ENCODE data around the gene JMJD7. TPM values are rescaled to one million over a fixed set of nuclear protein-coding genes. Genes with fewer than 3 reads are reported as not detected.

The JMJD7 gene
- total RNA-seq, 2 experiments from 2014 or later: 3.0 to 14.1 TPM

GRCh38 chr15:41782371-41783282 is 45.3 kb upstream of the JMJD7 start:
- Histone ChIP-seq H3K9me3 (ENCODE audit: low read length) (no peaks in the 10 kb centered on the region), H3K4me3 (ENCODE audit: low read depth, low read length, poor library complexity, severe bottlenecking) (peak overlapping the region; percentile 35), H2AFZ (ENCODE audit: low read length) (peak overlapping the region; percentile 31; the same call in 1 of the 2 replicates), H3K79me2 (ENCODE audit: insufficient read depth, low read depth, low read length) (0 out of 2 replicates have a peak, but pooled peaks cover 7% of the 10 kb centered on the region), H3K9me2 (ENCODE audit: insufficient read depth, low read length) (no peaks in the 10 kb centered on the region), H3K27ac (ENCODE audit: low read depth, low read length, poor library complexity, severe bottlenecking) (peak overlapping the region; percentile 70), H3K4me1 (ENCODE audit: insufficient read depth, low read length, poor library complexity, severe bottlenecking) (peaks cover 56% of the 10 kb centered on the region), H3K36me3 (ENCODE audit: insufficient read depth, low read length) (peaks cover 4% of the 10 kb centered on the region; the same call in 1 of the 2 replicates), H4K20me1 (ENCODE audit: insufficient read depth, low read length) (no peaks in the 10 kb centered on the region), H3K4me2 (ENCODE audit: low read length) (peak overlapping the region; percentile 65)
- POLR2A ChIA-PET: interaction anchor here (0.5 to 2.8 kb wide), 5 partner anchors 9 to 85 kb away, joined by 3 to 21 read pairs (median 7); partner anchors contain the start of gene MAPKBP1
- CTCF ChIA-PET (ENCODE audit: unreplicated experiment): interaction anchor here (1.7 kb wide), 1 partner anchor 9 kb away, joined by 6 read pairs; the partner anchor contains the start of gene MAPKBP1
- peak; percentile 89 for DNase-seq (ENCODE audit: low spot score)
- no TSS peak for BruUV-seq (replicated peaks)
- intact Hi-C loops (cut with micrococcal nuclease; ENCODE audit: unreplicated experiment): no loop called here
- TF ChIP-seq EZH2phosphoT487 (IDR thresholded peaks at IDR 0.05; ENCODE audit: borderline replicate concordance, low read depth, low read length): no peak
- TF ChIP-seq, protein P1, sequence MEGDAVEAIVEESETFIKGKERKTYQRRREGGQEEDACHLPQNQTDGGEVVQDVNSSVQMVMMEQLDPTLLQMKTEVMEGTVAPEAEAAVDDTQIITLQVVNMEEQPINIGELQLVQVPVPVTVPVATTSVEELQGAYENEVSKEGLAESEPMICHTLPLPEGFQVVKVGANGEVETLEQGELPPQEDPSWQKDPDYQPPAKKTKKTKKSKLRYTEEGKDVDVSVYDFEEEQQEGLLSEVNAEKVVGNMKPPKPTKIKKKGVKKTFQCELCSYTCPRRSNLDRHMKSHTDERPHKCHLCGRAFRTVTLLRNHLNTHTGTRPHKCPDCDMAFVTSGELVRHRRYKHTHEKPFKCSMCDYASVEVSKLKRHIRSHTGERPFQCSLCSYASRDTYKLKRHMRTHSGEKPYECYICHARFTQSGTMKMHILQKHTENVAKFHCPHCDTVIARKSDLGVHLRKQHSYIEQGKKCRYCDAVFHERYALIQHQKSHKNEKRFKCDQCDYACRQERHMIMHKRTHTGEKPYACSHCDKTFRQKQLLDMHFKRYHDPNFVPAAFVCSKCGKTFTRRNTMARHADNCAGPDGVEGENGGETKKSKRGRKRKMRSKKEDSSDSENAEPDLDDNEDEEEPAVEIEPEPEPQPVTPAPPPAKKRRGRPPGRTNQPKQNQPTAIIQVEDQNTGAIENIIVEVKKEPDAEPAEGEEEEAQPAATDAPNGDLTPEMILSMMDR (conservative IDR thresholded peaks at IDR 0.05; ENCODE audit: low read length): no peak

DNA sequence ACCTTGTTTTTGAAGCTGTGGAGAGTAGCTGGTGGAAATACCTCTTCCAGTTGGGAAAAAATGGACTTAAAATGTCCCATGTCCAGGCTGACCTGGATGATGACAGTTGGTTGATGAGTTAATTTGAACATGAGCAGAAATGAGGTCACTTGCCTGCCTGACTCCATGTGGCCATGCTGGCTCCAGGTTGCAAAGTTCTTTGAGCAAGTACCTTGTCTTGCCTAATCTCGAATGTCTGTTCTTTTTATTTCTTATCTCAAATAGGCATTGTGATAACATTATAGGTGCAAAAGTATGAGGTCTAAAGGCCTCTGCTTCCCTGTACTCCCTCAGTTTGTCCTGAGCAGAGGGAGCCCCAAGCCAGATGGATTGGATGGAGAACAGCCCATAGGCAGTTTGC is 44.6 kb upstream of the JMJD7 start:
- DNase-seq (ENCODE audit: low spot score): no peak
- intact Hi-C loops (cut with micrococcal nuclease; ENCODE audit: unreplicated experiment): no loop called here
- no peaks in the 10 kb centered on the region for H4K20me1 ChIP-seq (ENCODE audit: insufficient read depth, low read length)
- H3K4me3 ChIP-seq (ENCODE audit: low read depth, low read length, poor library complexity, severe bottlenecking): no peak overlapping the region
- H3K36me3 ChIP-seq (ENCODE audit: insufficient read depth, low read length): peaks cover 4% of the 10 kb centered on the region; the same call in 1 of the 2 replicates
- H2AFZ ChIP-seq (ENCODE audit: low read length): peak overlapping the region; percentile 31; the same call in 1 of the 2 replicates
- ChIA-PET POLR2A (interaction anchor here (0.5 to 2.8 kb wide), 5 partner anchors 8 to 86 kb away, joined by 3 to 21 read pairs (median 7); partner anchors contain the start of gene MAPKBP1), CTCF (ENCODE audit: unreplicated experiment) (interaction anchor here (1.7 kb wide), 1 partner anchor 10 kb away, joined by 6 read pairs; the partner anchor contains the start of gene MAPKBP1)
- H3K9me2 ChIP-seq (ENCODE audit: insufficient read depth, low read length): no peaks in the 10 kb centered on the region
- no TSS peak for BruUV-seq (replicated peaks)
- TF ChIP-seq, protein P1 (conservative IDR thresholded peaks at IDR 0.05; ENCODE audit: low read length): no peak
- TF ChIP-seq EZH2phosphoT487 (IDR thresholded peaks at IDR 0.05; ENCODE audit: borderline replicate concordance, low read depth, low read length): no peak
- peak overlapping the region; percentile 70 for H3K27ac ChIP-seq (ENCODE audit: low read depth, low read length, poor library complexity, severe bottlenecking)
- H3K4me2 ChIP-seq (ENCODE audit: low read length): peak overlapping the region; percentile 65
- H3K4me1 ChIP-seq (ENCODE audit: insufficient read depth, low read length, poor library complexity, severe bottlenecking): peaks cover 52% of the 10 kb centered on the region
- 0 out of 2 replicates have a peak, but pooled peaks cover 7% of the 10 kb centered on the region for H3K79me2 ChIP-seq (ENCODE audit: insufficient read depth, low read depth, low read length)
- no peaks in the 10 kb centered on the region for H3K9me3 ChIP-seq (ENCODE audit: low read length)
